Measurements from ENCODE around the gene SURF2. TPM values are rescaled to one million over a fixed set of nuclear protein-coding genes. Genes with fewer than 3 reads are reported as not detected.

SURF2 gene
- total and polyA plus RNA-seq, 2 donors (not counting 3 experiments of a cell fraction or from before 2014, with no cell fraction given): 10.6 to 14.2 TPM

GRCh38 chr9:133394687-133395271 is 38.4 kb downstream of the SURF2 start:
- Histone ChIP-seq H3K79me2 (ENCODE audit: control insufficient read depth, insufficient read depth, low read length) (no peaks in the 10 kb centered on the region), H3K27me3 (ENCODE audit: control insufficient read depth in 2 of 2, insufficient read depth in 2 of 2, low read length in 2 of 2) (peaks cover 0 to 3% of the 10 kb centered on the region in 2 experiments), H3K36me3 (ENCODE audit: control insufficient read depth in 2 of 2, extremely low read depth in 1 of 2, insufficient read depth in 2 of 2, low read length in 2 of 2) (no peaks in the 10 kb centered on the region), H4K20me1 (replicated peaks; ENCODE audit: control insufficient read depth, extremely low read depth, insufficient read depth, low read length) (no peaks in the 10 kb centered on the region), H3K27ac (ENCODE audit: insufficient read depth, low read depth, low read length) (no peak overlapping the region), H3K4me3 (replicated peaks in 1 of 3; ENCODE audit: insufficient read depth in 1 of 3, low read depth in 1 of 3, low read length in 3 of 3) (no peak overlapping the region), H3K9me3 (replicated peaks; ENCODE audit: control insufficient read depth, insufficient read depth, low read length) (no peaks in the 10 kb centered on the region), H3K9me1 (replicated peaks; ENCODE audit: control insufficient read depth, extremely low read depth, insufficient read depth, low read length) (no peaks in the 10 kb centered on the region), H2AFZ (ENCODE audit: low read depth, low read length) (no peak overlapping the region), H3K4me1 (ENCODE audit: control insufficient read depth, extremely low read depth, insufficient read depth, low read length) (no peaks in the 10 kb centered on the region), H3K4me2 (ENCODE audit: insufficient read depth, low read length) (no peak overlapping the region), H3K9ac (replicated peaks; ENCODE audit: extremely low read depth, insufficient read depth, low read length) (no peak overlapping the region)
- ChIA-PET POLR2A (no interaction called here), CTCF (interaction anchor here (0.8 to 3.6 kb wide), 2 partner anchors 16 to 92 kb away, joined by 3 to 10 read pairs; no protein-coding TSS in a partner anchor)
- FAIRE-seq (no peak), DNase-seq (ENCODE audit: low read depth, low spot score) (no peak)
- dilution Hi-C loops (cut with MboI; ENCODE audit: extremely low pct_ligation_motif_present, low sequenced_read_pairs): no loop called here
- BruUV-seq (replicated peaks): no TSS peak
- intact Hi-C loops (cut with micrococcal nuclease): no loop called here
- TF ChIP-seq POLR2A (IDR thresholded peaks at IDR 0.05; ENCODE audit: low read depth, low read length) (no peak), JUN (IDR thresholded peaks at IDR 0.05; ENCODE audit: borderline replicate concordance, insufficient read depth, insufficient read length, low read depth) (no peak), EZH2 (IDR thresholded peaks at IDR 0.05; ENCODE audit: borderline replicate concordance, low read depth, low read length, severe bottlenecking) (no peak), GATA2 (IDR thresholded peaks at IDR 0.05; ENCODE audit: insufficient read depth, insufficient read length, low read depth, low read length) (no peak), CTCF (IDR thresholded peaks at IDR 0.05; ENCODE audit: extremely low read depth in 1 of 2, insufficient read depth in 1 of 2, low read depth in 1 of 2, low read length in 2 of 2) (no peak), MYC (IDR thresholded peaks at IDR 0.05; ENCODE audit: low read depth, low read length) (no peak), MAX (IDR thresholded peaks at IDR 0.05; ENCODE audit: insufficient read depth, insufficient read length) (no peak)
